DND-41 (cell line): Measurements from ENCODE around the gene L3MBTL4.

ENCODE experiments used
- CTCF ChIP-seq: IDR thresholded peaks from 2 replicates; pipeline ENCODE4 v1.5.1; 2012; ENCODE audit warnings: borderline replicate concordance, low read length, moderate library complexity, mild to moderate bottlenecking; ENCODE audit not compliant: poor library complexity, severe bottlenecking; ENCODE audit errors: extremely low read depth
- EZH2 ChIP-seq: IDR thresholded peaks from 3 replicates; pipeline ENCODE4 v1.6.1; 2012; ENCODE audit warnings: borderline replicate concordance, low read depth, mild to moderate bottlenecking, moderate library complexity, low read length, inconsistent platforms; ENCODE audit not compliant: severe bottlenecking

DNA sequence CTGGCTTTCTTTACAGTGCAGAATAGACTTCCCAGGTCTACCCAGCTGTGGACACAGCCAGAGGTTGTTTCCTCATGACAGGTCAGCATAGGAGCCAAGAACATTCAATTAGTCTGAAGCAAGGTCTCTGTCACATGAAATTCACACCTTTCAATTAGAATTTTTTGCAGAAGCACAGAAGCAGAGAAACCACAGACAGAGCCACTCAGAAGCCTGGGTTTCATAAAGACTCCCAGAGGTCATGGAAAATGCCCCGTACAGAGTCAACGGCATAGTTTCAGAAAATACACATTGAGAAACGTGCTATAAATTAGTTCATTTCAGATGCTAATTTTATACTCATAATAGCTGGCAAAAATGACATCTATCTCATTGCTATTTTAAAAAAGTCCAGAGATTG is 432.4 kb downstream of the L3MBTL4 start:
- TF ChIP-seq CTCF (no peak), EZH2 (no peak)
